Effector CD8-positive, alpha-beta T cell (primary cell): ENCODE data around the gene CNTNAP5.

Source experiments
- DNase-seq: peaks from one replicate; lab custom pipeline; 2025; lab: John Stamatoyannopoulos, UW

CNTNAP5 gene

DNA sequence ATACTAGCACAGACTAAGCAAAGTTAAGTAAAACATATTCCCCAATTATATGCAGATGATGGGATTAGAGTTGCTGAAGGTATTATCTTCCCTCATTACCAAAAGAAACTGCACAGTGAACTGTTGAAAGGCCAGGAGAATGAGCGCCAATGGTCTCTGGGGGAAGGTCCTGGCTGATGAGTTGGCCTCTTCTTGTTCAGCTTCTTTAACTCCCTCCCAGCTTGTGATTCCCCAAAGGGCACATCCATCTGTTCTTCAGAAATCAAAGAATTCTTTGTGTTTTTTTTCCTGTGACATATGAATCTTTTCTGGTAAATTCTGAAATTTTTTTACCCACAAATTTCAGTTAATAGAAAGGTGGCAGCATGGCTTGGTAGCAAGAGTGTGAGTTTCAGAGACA lies 667.6 kb downstream of the CNTNAP5 start:
- no peak for DNase-seq

DNA sequence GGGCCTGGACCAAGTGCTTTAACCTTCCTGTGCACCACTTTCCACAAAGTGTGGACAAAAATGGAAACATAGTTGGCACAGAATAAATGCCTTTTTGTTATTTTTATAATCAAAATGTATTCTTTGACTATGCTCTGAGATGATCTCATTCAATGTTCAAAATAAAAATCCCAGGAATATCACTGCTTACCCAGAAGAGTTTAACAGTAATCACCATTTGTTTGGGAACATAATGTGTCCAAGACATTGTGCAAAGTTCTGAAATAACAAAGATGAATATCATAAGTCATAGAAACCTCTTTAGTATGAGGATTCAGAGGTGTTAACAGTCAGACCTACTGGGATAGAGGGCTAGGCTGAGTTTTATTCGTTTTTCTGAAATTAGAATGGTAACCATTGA lies 668.1 kb downstream of the CNTNAP5 start:
- DNase-seq = no peak

DNA sequence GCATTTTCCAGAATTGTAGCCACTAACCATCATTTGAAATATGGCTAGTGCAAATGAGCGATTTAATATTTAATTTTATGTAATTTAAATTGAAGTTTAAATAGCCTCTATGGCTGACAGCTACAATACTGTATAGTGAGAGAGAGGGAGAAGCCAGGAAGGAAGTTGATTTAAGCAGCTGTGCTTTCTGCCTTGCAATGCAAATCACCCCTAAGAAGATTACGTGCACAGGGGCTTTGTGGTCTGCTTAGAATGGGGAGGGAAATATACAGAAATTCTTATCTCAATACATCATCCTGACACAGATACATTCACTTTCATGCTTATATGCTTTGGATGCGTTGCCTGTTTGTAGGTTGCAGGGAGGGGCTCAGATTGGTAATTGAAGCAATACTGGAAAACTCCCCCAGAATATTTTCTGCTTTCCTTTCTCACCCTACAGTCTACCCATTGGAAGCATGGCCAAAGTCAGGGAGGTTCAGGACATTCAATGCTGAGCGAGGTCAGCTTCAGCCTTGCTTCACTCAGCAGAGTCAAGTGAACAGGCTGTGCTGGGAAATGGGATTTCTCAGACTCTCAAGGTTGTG lies 674.0 kb downstream of the CNTNAP5 start:
- no peak for DNase-seq

DNA sequence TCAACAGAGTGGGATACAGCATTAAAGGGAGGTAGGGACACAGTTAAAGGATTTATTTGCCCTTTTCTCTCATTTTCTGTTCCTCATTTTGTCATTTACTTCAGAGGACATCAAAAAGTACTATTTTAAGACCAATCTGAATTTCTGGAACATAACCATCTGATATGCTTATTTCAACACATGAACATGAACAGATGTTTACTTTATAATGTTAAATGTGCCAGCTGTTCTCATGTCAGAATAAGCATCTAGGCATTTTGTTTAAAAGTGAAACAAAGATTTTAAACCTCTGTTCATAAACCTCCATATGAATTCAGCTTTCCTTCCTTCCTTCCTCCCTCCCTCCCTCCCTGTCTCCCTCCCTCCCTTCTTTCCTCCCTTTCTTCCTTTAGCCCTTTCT lies 677.7 kb downstream of the CNTNAP5 start:
- no peak for DNase-seq

DNA sequence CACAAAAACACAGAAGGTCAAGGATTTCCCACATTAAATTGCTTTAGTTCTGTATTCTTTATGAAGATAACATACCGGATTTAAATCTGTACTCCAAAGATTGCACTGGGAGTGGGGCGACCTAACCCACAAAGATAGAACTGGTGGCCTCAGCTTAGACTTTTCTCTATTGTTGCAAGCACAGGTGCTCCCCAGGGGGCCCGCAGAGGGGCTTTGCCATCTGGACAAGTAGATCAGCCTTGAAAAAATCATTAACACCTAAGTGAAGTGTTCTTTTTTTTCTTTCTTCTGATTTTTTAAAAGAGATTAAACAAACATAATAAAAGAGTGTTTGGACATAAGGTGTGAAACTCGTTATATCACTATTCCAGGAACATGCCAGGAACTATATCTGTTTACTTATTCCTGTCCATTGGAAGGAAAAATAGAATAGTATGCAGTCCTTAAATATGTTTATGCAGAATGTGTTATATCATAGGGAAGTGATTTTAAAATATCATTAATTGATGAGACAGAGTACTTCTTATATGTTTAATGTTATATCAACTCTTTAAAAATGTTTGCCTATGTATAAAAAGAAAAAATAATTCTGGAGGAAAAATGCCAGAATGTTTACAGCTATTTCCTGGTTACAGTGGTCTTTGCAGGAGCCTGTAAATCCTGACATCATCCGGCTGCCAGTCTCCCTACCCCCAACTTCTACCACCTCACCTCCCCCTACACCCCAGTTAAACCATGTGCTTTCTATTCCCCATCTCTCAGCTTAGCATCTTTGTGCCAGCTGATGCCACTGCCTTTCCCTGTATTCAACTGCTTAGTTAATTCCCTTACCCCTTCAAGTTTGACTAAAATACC lies 679.2 kb downstream of the CNTNAP5 start:
- no peak for DNase-seq

DNA sequence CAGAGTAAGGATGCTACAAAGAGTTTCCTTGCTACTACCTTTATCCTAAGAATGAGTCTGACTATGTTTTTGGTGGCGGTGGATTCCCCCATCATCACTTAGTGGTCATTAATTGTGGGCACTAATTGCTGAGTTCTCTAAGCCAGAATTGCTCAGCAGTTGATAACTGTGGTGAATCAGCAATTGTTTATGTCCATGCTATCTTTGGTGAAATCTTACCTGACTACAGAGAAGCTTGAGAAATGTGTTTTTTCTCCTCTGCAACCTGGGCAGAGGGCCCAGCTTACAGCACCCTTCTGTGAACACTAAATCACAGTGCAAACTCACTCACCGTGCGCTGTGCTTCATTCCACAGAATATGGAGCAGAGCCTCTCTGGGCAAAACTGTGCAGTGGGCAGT lies 683.6 kb downstream of the CNTNAP5 start:
- no peak for DNase-seq

DNA sequence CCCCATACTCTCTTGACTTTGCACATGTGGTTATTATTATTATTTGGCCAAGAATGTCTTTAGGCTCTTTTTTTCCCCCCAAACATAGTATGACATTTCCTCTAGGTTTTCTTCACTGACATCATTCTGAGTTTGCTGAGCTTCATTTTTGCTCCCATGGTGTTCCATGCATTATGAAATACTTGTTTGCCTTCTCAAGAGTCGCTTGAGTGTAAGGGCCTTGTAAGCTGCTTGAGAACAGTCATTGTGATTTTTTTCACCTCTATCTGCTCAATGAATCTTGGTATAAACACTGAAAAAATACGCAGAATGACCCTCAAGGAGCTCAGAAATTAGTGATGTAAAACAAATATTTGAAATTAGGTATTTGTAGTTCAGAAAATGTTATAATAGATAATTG lies 688.9 kb downstream of the CNTNAP5 start:
- DNase-seq = no peak

DNA sequence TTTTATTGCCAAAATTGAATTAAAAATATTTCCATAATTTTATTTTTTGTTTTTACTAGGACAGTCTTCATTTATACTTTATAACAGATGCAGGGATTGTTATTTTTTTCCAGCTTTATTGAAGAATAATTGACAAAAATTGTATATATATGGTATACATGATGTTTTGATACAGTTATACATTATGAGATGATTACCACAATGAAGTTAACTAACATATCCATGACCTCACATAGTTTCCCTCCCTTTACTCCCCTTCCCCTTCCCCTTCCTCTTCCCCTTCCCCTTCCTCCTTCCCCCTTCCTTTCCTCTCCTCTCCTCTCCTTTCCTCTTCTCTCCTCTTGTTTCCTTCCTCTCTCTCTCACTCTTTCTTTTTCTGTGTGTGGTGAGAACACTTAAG lies 700.1 kb downstream of the CNTNAP5 start:
- no peak for DNase-seq

DNA sequence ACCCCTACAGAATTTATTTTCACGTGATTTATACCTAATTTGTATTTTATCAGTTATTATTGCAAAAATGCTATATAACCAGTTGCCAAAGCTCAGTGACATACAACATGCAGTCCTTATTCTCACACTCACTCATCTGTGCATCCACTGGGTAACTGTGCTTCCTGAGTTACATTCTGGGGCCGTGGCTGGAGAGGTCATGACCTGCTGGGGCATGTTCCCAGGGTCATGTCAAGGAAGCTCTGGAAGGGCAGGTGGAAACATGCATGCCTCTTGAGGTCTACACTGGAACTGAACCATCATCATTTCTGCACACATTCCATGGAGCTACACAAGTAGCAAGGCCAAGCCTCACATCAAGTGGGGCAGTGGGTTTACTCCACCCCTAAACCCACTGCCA lies 715.5 kb downstream of the CNTNAP5 start:
- DNase-seq = no peak

DNA sequence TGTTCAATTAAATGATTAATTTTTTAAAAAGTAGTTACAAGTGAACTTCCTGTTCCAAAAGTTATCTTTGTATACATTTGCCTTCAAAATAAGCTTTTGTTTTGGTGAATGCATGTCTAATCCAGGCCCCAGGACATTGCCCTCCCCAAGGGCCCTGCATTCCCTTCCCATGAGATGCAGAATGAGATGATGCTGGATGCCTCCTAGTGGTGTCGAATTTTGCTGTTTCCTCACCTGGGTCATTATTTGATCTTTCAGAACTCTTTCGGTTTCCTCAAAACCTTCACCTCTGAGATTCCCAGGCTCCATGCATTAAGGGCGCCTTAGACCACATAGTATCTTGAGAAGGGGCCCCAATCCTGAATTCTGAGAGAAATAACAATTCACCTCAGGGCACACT lies 728.8 kb downstream of the CNTNAP5 start:
- no peak for DNase-seq

DNA sequence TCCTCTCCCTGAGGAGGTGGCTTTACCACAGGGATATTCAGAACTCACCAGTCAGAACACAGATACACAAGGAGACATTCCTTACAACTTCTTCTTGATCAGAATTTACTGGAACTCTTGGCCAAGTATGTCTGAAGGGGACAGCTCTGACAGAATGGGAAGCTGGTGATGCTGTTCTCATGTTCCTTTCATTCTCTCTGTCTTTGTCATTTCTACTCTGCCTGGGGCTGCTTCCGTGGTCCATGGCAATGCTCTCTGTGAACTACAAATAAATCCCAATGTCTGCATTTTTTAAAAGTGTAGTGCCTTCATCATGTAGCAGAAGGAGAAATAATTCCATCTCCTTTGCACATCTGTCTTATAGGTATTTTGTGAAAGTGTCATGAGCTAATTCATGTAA lies 730.3 kb downstream of the CNTNAP5 start:
- DNase-seq = no peak

DNA sequence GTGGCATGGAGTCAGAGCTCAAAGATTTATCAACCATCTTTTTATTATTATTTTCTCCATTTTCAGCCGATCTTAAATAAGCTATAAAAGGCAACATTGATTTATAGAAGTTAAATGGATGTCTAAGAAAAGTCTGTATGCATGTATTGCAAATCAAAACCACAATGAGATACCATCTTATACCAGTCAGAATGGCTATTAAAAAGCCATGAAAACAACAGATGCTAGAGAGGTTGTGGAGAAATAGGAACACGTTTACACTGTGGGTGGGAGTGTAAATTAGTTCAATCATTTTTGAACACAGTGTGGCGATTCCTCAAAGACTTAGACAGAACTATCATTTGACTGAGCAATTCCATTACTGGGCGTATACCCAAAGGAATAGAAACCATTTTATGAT lies 731.0 kb downstream of the CNTNAP5 start:
- no peak for DNase-seq

DNA sequence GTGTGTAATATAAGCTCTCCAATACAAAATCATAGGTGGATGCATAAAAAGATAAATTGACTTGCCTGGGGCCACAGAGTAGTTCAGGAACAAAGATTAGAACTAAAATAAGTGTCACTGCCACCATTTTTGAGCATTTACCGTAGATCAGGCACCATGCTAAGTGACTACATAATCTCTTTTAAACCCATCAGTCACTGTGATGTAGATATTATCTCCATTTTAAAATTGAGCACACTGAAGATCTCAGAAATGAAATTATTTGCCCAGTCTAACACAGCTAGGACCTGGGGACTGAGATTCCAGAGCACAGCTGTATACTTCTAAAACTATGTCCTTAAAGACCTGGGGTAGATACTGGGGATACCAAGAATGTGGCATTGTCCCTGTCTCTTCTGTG lies 737.3 kb downstream of the CNTNAP5 start:
- DNase-seq = no peak

DNA sequence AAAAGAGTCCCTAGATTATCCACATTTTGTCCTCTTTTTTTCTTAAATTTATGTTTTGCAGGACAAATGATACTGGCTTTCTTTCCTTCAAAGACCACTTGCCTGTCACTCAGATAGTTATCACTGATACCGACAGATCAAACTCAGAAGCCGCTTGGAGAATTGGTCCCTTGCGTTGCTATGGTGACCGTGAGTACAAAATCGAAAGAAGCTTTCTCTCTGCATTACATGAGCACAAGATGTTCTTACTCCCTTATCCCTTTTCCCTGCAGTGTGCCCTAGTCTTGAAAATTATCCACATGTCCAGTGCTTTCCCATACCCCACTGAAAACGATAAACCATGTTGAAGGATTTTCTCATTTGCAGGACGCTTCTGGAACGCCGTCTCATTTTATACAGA lies 738.5 kb downstream of the CNTNAP5 start:
- no peak for DNase-seq

DNA sequence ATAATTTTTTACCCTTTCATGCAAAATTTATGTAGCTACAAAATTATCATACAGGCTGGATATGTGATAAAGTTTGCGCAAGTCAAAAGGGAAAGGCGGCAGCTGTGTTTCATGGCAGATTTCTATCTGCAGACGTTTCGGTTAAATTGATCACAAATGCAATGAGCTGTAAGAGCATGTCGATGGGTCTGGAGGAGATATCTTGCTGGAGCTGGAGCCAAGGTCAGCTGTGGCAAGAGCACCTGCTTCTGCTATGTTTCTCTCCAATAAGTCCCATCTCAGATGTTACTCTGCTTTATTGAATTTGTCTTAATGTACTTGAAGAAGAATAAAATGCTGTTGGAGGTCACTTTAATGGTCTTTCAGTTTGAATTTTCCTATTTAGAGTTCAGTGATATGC lies 749.7 kb downstream of the CNTNAP5 start:
- no peak for DNase-seq

DNA sequence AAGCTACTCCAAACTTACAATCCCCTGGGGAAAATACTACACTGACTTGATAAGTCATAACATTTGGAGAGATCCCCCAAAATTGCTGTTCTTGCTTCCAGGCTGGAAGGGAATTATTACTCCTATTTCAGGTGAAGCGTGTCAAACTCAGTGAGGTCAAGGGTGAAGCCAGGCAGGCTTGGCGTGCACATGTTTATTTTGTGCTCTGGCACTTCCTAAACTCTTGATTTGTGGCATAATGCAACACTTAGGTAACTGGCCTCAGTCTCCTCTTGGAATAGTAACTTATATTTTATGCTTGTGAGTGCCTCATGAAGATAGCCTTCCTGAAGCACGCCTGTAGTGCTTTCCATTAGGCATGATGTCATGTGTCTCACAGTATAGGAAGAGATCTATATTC lies 751.2 kb downstream of the CNTNAP5 start:
- no peak for DNase-seq

DNA sequence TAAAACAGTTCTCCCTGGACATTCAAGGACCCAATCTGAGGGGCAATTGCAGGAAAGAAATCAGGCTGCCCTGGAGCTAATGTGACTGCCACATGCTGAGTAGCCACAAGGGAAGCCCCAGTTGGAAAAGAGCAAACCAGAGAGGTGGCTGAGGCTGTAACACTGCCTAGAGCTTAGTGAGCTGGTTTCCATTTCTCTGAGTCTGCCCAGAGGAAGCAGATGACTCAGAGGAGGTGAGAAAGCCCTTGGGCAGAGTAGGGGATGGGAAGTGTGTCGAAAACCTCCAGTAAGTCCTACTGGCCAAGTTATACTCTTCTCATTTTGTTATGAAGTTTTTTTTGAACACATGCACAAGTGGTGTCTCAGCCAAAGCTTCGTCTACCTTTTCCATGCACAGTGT lies 753.0 kb downstream of the CNTNAP5 start:
- DNase-seq = no peak

DNA sequence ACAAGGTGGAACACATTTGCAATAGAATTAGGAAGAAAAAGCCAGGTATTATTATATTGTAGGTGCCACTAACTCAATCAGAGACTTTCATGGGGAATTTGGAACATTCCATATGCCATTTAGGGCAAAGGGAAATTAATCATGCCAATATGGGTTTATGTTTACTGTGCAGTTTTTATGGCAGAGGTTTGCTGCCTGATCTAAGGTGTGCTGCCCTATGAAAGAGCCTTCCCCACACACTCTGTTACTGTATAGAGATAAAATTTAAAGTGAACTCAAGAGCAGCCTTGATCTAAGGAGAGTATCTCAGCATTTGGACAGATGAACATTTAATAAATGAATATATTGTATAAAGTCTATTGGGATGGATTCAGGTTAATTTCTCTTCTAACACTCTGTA lies 771.6 kb downstream of the CNTNAP5 start:
- no peak for DNase-seq

DNA sequence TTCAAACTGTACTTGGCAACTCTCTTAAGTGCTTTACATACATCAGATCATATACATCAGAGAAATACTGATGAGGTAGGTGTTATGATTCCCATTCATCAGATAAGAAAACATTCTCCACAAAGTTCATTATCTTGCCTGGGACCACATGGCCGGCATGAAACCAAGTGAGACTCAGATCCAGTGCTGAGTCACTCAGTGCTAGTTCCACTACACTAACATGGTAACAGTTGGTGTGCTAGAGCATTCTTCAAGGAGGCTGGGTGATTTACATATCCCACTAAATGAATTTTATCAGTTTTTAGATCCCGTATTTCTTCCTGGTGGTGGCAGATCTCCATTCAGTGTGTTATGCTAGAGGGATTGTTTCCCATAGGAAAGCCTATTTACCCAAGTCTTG lies 772.0 kb downstream of the CNTNAP5 start:
- DNase-seq = no peak

DNA sequence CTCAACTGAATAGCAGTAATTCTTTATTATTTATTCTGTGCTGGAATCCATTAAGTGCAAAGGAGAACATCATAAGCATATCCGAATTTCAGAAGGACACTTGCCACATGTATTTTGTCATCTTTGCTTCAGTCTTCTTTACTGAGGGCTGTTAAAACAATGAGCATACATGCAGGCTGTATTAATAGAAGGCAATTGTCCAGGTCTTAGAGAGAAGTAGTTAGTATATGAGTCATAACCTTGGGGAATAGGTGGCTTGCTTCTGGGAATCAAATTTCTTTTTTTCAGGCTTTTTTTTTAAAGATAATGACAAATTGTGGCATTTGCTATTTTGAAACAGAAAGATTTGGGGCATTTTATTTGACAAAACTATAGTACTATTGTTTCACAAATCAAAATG lies 773.5 kb downstream of the CNTNAP5 start:
- no peak for DNase-seq

DNA sequence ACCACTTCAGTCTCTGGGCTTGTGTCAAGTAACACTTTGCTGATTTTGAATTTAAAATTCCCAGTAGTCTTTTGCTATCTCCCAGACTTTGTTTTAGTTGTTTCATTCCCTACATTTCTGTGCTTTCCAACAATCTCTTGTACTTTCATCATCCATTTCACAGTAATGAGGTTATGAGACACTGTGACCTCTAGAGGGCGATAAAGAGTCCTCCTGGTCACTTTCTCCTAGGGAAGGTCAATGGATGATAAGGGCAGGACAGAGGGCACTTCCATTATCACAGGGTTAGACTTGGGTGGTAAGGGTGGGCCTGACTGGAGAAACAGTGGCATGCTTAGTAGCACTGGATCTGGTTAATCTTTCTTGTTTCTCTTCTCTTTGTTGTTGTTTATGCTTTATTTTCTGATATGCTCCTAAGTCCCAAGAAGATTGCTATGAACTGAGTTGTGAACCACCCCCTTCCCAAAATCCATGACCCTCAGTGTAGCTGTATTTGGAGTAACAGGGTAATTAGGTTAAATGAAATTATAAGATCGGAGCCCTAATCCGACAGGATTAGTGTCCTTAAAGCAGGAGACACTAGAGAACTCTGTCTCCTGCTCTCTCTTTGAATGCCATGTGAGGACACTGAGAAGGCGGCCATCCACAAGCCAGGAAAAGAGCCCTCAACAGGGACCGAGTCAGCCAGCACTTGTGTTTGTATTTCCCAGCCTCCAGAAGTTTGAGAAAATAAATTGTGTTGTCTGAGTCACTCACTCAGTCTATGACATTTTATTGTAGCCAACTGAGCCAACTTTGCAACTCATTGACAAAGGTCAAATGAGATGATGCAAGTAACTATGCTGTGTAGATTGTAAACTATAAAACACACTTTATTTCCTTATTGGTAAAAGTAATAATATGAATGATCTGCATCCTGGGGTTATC lies 779.2 kb downstream of the CNTNAP5 start:
- no peak for DNase-seq

DNA sequence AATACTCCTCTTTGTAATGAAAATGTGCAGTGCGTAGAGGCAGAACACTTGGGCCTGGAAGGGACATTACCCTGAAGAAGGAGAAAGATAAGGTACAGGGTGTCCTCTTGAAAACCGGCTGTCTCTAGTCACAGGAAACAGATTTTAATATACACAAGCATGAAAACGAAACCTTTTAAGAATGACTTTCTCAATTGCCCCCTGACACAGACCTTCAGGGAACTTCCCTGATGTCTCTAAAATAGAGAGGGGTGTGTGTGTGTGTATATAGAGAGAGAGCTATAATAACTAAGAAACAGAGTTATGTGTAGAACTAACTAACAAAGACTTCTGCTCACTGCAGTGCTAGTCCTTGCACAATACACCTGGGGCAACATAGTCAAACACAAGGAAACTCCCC lies 780.0 kb downstream of the CNTNAP5 start:
- DNase-seq = no peak

DNA sequence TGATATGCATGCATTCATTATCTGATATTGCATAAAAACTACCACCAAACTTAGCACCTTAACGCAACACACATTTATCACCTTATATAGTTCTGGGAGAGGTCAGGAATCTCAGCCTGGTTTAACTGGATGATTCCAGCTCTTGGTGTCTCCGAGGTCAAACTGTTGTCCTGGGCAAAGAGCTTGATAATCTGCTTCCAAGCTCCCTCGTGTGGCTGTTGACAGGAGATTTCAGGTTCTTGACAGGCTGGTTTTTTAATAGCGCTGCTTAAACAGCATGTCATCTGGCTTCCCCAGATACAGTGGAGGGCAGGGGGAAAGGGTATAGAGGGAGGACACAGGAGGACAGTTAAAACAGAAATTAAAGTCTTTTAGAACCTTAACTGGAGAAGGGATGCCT lies 785.0 kb downstream of the CNTNAP5 start:
- no peak for DNase-seq
